ENCODE data around the gene COL23A1. TPM values are rescaled to one million over a fixed set of nuclear protein-coding genes. Genes with fewer than 3 reads are reported as not detected.

Gene COL23A1
- total and polyA plus RNA-seq, 4 donors = 0.76 to 4.4 (median 1.3) TPM

DNA sequence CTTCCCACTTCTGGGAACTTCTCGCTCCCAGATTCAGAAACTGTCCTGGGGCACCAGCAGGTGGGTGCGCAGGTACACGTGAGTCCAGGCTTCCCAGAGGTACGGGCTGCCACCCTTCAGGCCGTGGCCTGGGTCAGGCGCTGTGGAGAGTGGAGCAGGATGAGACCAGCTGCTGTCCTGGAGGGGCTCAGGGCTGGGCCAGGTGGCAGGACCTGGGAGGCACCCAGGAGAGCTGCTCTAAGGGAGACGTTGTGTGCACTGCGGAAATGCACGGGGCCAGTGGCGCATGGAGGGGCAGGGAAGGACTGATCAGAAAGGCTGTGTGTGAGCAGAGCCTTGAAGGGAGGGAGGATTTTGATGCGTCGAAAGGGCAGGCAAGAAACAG lies 222.5 kb downstream of the COL23A1 start:
- no peak overlapping the region for H3K9ac ChIP-seq (ENCODE audit: insufficient read depth in 1 of 2, low read length in 2 of 2)
- no peak overlapping the region for H3K27ac ChIP-seq (ENCODE audit: low read depth in 1 of 2, low read length in 1 of 2)
- no peak for DNase-seq
- peaks cover 0 to 6% (median 2%) of the 10 kb centered on the region in 4 donors for H3K9me3 ChIP-seq (ENCODE audit: control insufficient read depth in 4 of 4, insufficient read depth in 3 of 4, low read length in 3 of 4)
- H3K4me3 ChIP-seq = no peak overlapping the region
- no peak for TF ChIP-seq CTCF (IDR thresholded peaks at IDR 0.05; ENCODE audit: control extremely low read depth, extremely low read depth)
- no peaks in the 10 kb centered on the region for H3K36me3 ChIP-seq (ENCODE audit: control insufficient read depth in 4 of 4, insufficient read depth in 4 of 4, low read length in 4 of 4)
- H3K4me1 ChIP-seq (ENCODE audit: control insufficient read depth in 5 of 5, insufficient read depth in 5 of 5, low read length in 5 of 5) = peaks cover 0 to 19% (median 0%) of the 10 kb centered on the region in 5 donors
- ATAC-seq (ENCODE audit: insufficient read depth, low FRiP score) = no peak
- H3K27me3 ChIP-seq (ENCODE audit: control insufficient read depth in 3 of 3, insufficient read depth in 3 of 3, low read length in 2 of 3) = no peaks in the 10 kb centered on the region
- WGBS, 2 donors = 90 to 97% methylated on average over 12 of the region's 12 CpGs

DNA sequence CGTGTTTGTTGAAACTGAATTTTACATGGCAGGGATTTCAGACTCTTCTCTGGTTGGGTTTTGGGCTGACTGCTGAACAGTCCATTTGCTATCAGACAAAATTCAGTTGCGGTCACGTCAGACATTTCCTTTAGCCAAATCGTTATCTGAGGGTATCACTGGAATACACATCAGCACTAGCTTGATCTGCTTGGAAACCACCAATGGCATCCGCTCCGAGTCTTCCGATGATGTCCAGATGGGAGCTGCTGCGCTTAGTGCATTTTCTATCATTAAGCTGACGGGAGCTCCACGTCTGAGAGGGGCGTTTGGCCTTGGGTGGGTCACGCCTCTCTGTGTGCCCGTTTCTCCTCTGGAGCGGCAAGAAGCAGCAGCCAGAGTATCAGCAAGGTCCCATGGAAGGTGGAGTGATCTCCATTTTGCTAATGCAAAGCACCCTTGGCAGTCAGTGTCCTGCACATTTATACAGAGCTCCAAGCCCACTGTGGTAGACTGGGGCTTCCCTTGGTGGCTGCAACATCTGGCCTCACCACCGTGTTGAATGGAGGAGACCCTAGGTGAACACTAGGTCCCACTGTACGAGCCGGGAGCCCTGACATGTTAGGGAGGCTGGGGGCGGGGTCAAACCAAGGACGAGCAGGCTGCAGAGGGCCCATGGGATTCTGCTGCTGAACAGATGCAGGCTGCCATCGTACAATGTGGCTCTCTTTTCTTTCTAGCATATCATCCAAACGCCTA lies 223.0 kb downstream of the COL23A1 start:
- H3K4me1 ChIP-seq (ENCODE audit: control insufficient read depth in 5 of 5, insufficient read depth in 5 of 5, low read length in 5 of 5) = peaks cover 0 to 14% (median 0%) of the 10 kb centered on the region in 5 donors
- no peaks in the 10 kb centered on the region for H3K36me3 ChIP-seq (ENCODE audit: control insufficient read depth in 4 of 4, insufficient read depth in 4 of 4, low read length in 4 of 4)
- DNase-seq (no peak), ATAC-seq (ENCODE audit: insufficient read depth, low FRiP score) (no peak)
- H3K27ac ChIP-seq (ENCODE audit: low read depth in 1 of 2, low read length in 1 of 2) = no peak overlapping the region
- TF ChIP-seq CTCF (IDR thresholded peaks at IDR 0.05; ENCODE audit: control extremely low read depth, extremely low read depth) = no peak
- H3K27me3 ChIP-seq (ENCODE audit: control insufficient read depth in 3 of 3, insufficient read depth in 3 of 3, low read length in 2 of 3) = no peaks in the 10 kb centered on the region
- 87 to 93% methylated on average over 21 of the region's 21 CpGs for WGBS, 2 donors
- no peak overlapping the region for H3K4me3 ChIP-seq
- H3K9me3 ChIP-seq (ENCODE audit: control insufficient read depth in 4 of 4, insufficient read depth in 3 of 4, low read length in 3 of 4) = peaks cover 0 to 6% (median 2%) of the 10 kb centered on the region in 4 donors
- H3K9ac ChIP-seq (ENCODE audit: insufficient read depth in 1 of 2, low read length in 2 of 2) = no peak overlapping the region

GRCh38 chr5:178365501-178366440 lies 224.4 kb downstream of the COL23A1 start:
- no peak overlapping the region for H3K4me3 ChIP-seq
- no peak overlapping the region for H3K27ac ChIP-seq (ENCODE audit: low read depth in 1 of 2, low read length in 1 of 2)
- no peak for TF ChIP-seq CTCF (IDR thresholded peaks at IDR 0.05; ENCODE audit: control extremely low read depth, extremely low read depth)
- DNase-seq (no peak), ATAC-seq (ENCODE audit: insufficient read depth, low FRiP score) (no peak)
- WGBS, 2 donors = 89 to 94% methylated on average over 27 of the region's 27 CpGs
- H3K9ac ChIP-seq (ENCODE audit: insufficient read depth in 1 of 2, low read length in 2 of 2) = no peak overlapping the region
- H3K9me3 ChIP-seq (ENCODE audit: control insufficient read depth in 4 of 4, insufficient read depth in 3 of 4, low read length in 3 of 4) = peaks cover 0 to 6% (median 2%) of the 10 kb centered on the region in 4 donors
- no peaks in the 10 kb centered on the region for H3K27me3 ChIP-seq (ENCODE audit: control insufficient read depth in 3 of 3, insufficient read depth in 3 of 3, low read length in 2 of 3)
- no peaks in the 10 kb centered on the region for H3K4me1 ChIP-seq (ENCODE audit: control insufficient read depth in 5 of 5, insufficient read depth in 5 of 5, low read length in 5 of 5)
- no peaks in the 10 kb centered on the region for H3K36me3 ChIP-seq (ENCODE audit: control insufficient read depth in 4 of 4, insufficient read depth in 4 of 4, low read length in 4 of 4)
